Vagina (tissue), 2 donors: Measurements from ENCODE around the gene LRRC17. TPM values are rescaled to one million over a fixed set of nuclear protein-coding genes. Genes with fewer than 3 reads are reported as not detected.

Source experiments
- DNase-seq, 2 donors: peaks; one replicate each; pipeline ENCODE4 v3.0.0-alpha.2; 2017; ENCODE audit errors: extremely low spot score in 2 of 2
- H3K27ac ChIP-seq: fragments of 200-600 bp; sonication (generic); one replicate; pipeline ENCODE4 v1.5.1; 2019
- H3K27me3 ChIP-seq: fragments of 200-600 bp; sonication (generic); one replicate; pipeline ENCODE4 v1.5.1; 2019
- H3K36me3 ChIP-seq, 2 donors: fragments of 200-600 bp; sonication (generic); one replicate each; pipeline ENCODE4 v1.5.1; 2017 to 2019
- H3K4me1 ChIP-seq: fragments of 200-600 bp; sonication (generic); one replicate; pipeline ENCODE4 v1.5.1; 2019
- H3K4me3 ChIP-seq, 2 donors: fragments of 200-600 bp; sonication (generic); 1 replicate in 1 of 2; 2 replicates in 1 of 2; pipeline ENCODE4 v1.5.1; 2016 to 2019
- H3K9me3 ChIP-seq: fragments of 200-600 bp; sonication (generic); one replicate; pipeline ENCODE4 v1.5.1; 2019
- POLR2A ChIP-seq, 2 donors: fragments of 450-650 bp; IDR thresholded peaks; one replicate each; pipeline ENCODE4 v1.6.1; 2017; ENCODE audit warnings: antibody characterized with exemption in 2 of 2, mild to moderate bottlenecking in 2 of 2, moderate library complexity in 2 of 2
- POLR2AphosphoS5 ChIP-seq, 2 donors: sonication (generic); formaldehyde crosslinking; IDR thresholded peaks; one replicate each; pipeline ENCODE4 v1.9.0; 2017; ENCODE audit warnings: antibody characterized with exemption in 2 of 2, mild to moderate bottlenecking in 2 of 2, low read depth in 1 of 2; ENCODE audit not compliant: insufficient read depth in 1 of 2
- intact Hi-C: fragments of 100-400 bp; cut with DNase I; formaldehyde crosslinking; loops from one replicate; pipeline ENCODE4 v1.15.1; 2023
- total RNA-seq: library from RNA; depleted of rRNA; stranded (reverse); fragments of >200 nt; gene quantifications from one replicate; pipeline ENCODE4 v1.2.3, GENCODE V29; 2016
- TF ChIP-seq, protein P1 (sequence below), 3 experiments: fragments of 450-650 bp in 2 of 3; fragments of 200-600 bp in 1 of 3; sonication (generic) in 1 of 3; IDR thresholded peaks; one replicate each; pipeline ENCODE4 v1.5.1; 2017 to 2019; ENCODE audit warnings: antibody characterized with exemption in 3 of 3, mild to moderate bottlenecking in 2 of 3, moderate library complexity in 2 of 3

LRRC17 gene
- total RNA-seq, 1 donor from 2014 or later = 2.9 TPM

DNA sequence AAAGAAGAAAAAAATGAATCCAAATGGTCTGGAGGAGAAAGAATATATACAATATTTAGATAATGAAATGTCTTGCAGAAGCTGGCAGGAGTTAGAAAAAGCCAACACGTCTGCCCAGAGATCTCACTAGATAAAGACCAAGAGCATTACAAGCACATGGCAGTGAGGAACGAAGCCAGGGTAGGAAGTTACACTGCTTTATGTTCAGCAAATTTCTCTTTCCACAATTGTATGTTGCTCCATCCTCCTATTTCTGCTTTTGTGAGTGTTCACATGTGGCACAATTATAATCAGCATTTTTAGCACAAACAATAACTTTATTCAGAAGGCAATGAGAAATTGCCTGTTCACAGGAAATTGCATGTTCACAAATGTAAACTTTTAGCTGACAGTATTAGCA lies 53.7 kb downstream of the LRRC17 start:
- intact Hi-C loops = no loop called here
- no peak overlapping the region for H3K27ac ChIP-seq
- no peaks in the 10 kb centered on the region for H3K4me1 ChIP-seq
- H3K4me3 ChIP-seq = no peak overlapping the region
- H3K27me3 ChIP-seq = no peaks in the 10 kb centered on the region
- DNase-seq = no peak
- no peaks in the 10 kb centered on the region for H3K9me3 ChIP-seq
- H3K36me3 ChIP-seq = no peaks in the 10 kb centered on the region
- TF ChIP-seq, protein P1, sequence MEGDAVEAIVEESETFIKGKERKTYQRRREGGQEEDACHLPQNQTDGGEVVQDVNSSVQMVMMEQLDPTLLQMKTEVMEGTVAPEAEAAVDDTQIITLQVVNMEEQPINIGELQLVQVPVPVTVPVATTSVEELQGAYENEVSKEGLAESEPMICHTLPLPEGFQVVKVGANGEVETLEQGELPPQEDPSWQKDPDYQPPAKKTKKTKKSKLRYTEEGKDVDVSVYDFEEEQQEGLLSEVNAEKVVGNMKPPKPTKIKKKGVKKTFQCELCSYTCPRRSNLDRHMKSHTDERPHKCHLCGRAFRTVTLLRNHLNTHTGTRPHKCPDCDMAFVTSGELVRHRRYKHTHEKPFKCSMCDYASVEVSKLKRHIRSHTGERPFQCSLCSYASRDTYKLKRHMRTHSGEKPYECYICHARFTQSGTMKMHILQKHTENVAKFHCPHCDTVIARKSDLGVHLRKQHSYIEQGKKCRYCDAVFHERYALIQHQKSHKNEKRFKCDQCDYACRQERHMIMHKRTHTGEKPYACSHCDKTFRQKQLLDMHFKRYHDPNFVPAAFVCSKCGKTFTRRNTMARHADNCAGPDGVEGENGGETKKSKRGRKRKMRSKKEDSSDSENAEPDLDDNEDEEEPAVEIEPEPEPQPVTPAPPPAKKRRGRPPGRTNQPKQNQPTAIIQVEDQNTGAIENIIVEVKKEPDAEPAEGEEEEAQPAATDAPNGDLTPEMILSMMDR (IDR thresholded peaks at IDR 0.05) = no peak
- TF ChIP-seq POLR2AphosphoS5 (IDR thresholded peaks at IDR 0.05; ENCODE audit: insufficient read depth in 1 of 2, low read depth in 1 of 2) (no peak), POLR2A (IDR thresholded peaks at IDR 0.05) (no peak)

DNA sequence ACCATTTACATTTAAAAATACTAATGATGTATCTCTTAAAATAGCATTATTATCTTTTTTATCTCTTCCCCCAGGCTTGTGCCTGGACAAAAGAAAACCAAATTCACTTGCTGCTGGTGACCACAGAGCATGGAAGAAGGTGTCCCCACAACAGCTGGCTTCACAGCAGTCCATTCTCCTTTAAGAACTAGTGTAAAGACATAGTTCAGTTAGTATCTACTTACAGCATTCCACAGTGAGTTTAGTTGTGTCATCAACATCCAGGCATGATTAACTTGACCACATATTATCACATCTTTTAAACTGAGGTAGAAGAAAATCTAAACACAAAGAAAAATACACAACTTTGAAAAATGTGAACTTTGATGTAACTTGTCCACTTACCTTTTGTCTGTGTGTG lies 55.0 kb downstream of the LRRC17 start:
- DNase-seq = no peak
- Histone ChIP-seq H3K36me3 (no peaks in the 10 kb centered on the region), H3K27me3 (no peaks in the 10 kb centered on the region), H3K4me3 (no peak overlapping the region), H3K4me1 (no peaks in the 10 kb centered on the region), H3K9me3 (no peaks in the 10 kb centered on the region), H3K27ac (no peak overlapping the region)
- intact Hi-C loops = no loop called here
- TF ChIP-seq POLR2AphosphoS5 (IDR thresholded peaks at IDR 0.05; ENCODE audit: insufficient read depth in 1 of 2, low read depth in 1 of 2) (no peak), POLR2A (IDR thresholded peaks at IDR 0.05) (no peak)
- TF ChIP-seq, protein P1 (IDR thresholded peaks at IDR 0.05) = no peak

DNA sequence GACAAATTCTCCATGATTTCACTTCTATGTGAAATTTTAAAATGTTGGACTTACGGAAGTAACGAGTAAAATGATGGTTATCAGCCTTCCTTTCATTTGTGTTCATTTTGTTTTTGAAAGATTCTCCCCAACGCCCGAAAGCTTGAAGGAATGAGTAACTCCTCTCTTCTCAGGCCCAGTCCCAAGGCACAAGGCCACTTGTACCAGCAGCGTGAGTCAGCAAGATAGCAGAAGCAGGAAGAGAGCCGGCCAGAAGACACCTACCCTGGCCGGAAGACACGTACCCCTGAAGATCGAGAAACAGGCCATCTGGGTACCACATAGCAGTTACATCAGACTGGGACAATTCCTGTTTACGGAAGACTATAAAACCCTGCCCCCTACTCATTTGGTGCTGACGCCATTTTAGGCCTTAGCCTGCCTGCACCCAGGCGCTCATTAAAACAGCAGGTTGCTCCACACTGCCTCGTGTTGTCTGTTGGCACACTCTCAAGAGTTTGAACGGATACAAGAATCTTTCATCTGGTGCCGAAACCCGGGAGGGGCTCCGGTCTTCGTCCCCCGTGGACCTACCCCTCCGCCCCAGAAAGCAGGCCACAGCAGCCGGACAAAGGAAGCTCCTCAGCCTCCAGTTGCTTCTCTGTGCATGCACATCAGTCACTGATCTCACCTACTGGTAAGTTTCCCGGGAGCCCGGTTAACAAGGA lies 60.4 kb downstream of the LRRC17 start:
- Histone ChIP-seq H3K27me3 (no peaks in the 10 kb centered on the region), H3K36me3 (no peaks in the 10 kb centered on the region), H3K4me1 (no peaks in the 10 kb centered on the region), H3K9me3 (no peaks in the 10 kb centered on the region), H3K27ac (no peak overlapping the region), H3K4me3 (no peak overlapping the region)
- TF ChIP-seq POLR2A (IDR thresholded peaks at IDR 0.05) = no peak
- TF ChIP-seq POLR2AphosphoS5 (IDR thresholded peaks at IDR 0.05; ENCODE audit: insufficient read depth in 1 of 2, low read depth in 1 of 2) = no peak
- TF ChIP-seq, protein P1 (IDR thresholded peaks at IDR 0.05) = no peak
- DNase-seq = no peak
- intact Hi-C loops = no loop called here

DNA sequence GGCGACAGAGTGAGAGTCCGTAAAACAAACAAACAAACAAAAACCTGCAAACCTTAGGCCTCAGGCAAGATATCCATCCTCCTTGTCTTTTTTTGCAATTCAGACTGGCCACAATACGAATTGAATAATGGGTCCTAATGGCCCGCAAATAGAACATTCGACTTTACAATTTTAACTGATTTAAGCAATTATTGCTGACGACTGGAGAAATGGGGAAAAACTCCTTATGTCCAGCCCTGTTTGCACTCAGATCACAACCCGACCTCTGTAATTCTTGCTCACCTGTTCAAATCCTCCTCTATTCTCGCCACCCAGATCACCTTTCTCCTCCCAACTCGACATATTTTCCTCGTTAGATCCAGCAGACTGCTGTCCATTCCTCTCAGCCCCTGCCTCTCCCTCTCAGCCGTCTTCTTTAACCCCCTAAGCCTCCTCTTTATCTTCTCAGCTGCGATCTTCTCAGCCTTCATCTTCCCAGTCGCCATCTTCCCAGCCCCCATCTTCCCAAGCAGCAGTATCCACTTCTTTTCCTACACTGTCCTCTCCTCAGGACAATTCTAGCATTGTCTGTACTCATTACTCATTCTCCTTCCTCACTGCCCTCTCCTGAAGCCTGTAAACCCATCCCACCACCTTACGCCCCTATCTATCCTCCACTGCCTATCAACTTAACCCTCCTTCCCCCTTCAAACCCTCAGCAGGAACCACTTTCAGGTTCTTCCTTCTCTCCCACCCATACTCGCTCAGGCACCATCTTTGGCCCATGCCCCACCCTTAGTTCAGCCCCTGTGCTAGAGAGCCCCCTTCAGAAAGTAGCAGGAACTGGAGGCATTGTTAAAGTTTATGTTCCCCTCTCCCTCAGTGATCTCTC lies 61.8 kb downstream of the LRRC17 start:
- H3K27me3 ChIP-seq = no peaks in the 10 kb centered on the region
- H3K27ac ChIP-seq = no peak overlapping the region
- intact Hi-C loops = no loop called here
- no peak overlapping the region for H3K4me3 ChIP-seq
- DNase-seq = no peak
- TF ChIP-seq POLR2AphosphoS5 (IDR thresholded peaks at IDR 0.05; ENCODE audit: insufficient read depth in 1 of 2, low read depth in 1 of 2) = no peak
- TF ChIP-seq, protein P1 (IDR thresholded peaks at IDR 0.05) = no peak
- TF ChIP-seq POLR2A (IDR thresholded peaks at IDR 0.05) = no peak
- no peaks in the 10 kb centered on the region for H3K4me1 ChIP-seq
- H3K9me3 ChIP-seq = no peaks in the 10 kb centered on the region
- no peaks in the 10 kb centered on the region for H3K36me3 ChIP-seq

DNA sequence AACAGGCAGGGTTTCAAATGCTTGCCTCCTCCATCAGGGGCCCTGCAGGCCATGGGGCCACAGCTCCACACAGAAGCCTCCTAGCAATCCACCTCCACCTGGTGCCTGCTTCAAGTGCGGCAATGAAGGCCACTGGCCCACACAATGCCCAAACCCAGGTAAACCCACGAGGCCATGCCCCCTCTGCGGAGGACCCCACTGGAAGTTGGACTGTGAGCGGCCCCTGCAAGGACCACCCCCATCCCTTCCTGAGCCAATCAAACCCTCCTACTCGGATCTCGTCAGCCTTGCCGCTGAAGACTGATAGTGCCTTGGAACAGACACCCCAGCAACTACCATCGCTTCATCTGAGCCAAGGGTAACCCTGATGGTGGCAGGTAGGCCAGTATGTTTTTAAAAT lies 63.1 kb downstream of the LRRC17 start:
- intact Hi-C loops = no loop called here
- DNase-seq = no peak
- no peaks in the 10 kb centered on the region for H3K27me3 ChIP-seq
- no peak overlapping the region for H3K4me3 ChIP-seq
- H3K36me3 ChIP-seq = no peaks in the 10 kb centered on the region
- H3K27ac ChIP-seq = no peak overlapping the region
- H3K4me1 ChIP-seq = no peaks in the 10 kb centered on the region
- H3K9me3 ChIP-seq = no peaks in the 10 kb centered on the region
- no peak for TF ChIP-seq POLR2AphosphoS5 (IDR thresholded peaks at IDR 0.05; ENCODE audit: insufficient read depth in 1 of 2, low read depth in 1 of 2)
- TF ChIP-seq, protein P1 (IDR thresholded peaks at IDR 0.05) = no peak
- no peak for TF ChIP-seq POLR2A (IDR thresholded peaks at IDR 0.05)
